Endometrial microvascular endothelial cells (primary cell): ENCODE measurements around the gene ZFAND3. TPM values are rescaled to one million over a fixed set of nuclear protein-coding genes. Genes with fewer than 3 reads are reported as not detected.

Experiments used
- in situ Hi-C: cut with HindIII; loops from 2 replicates; pipeline ENCODE4 v1.10.0; 2017; ENCODE audit warnings: low sequenced_read_pairs, low pct_unique_long_range_greater_than_20kb; ENCODE audit errors: inconsistent ontology term
- total RNA-seq: library from RNA; depleted of rRNA; stranded (reverse); fragments of >200 nt; gene quantifications from one replicate; pipeline ENCODE4 v1.2.3, GENCODE V29; 2015; ENCODE audit errors: inconsistent ontology term

ZFAND3 gene
- total RNA-seq, 1 donor from 2014 or later = 20.5 TPM

DNA sequence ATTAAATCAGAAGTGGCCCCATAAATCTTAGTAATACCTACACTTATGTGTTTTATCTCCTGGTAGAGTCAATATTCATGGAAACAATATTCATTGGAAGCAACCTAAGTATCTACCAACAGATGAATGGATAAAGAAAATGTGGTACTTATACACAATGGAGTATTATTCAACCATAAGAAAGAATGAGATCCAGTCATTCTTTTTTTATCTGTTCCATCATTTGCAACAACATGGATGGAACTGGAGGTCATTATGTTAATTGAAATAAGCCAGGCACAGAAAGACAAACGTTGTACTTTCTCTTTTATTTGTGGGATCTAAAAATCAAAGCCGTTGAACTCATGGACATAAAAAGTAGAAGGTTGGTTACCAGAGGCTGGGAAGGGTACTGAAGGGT is 268.5 kb downstream of the ZFAND3 start:
- in situ Hi-C loops = no loop called here

- in situ Hi-C loops = no loop called here
Measured at GRCh38 chr6:38088829-38089228, 269.3 kb downstream of the ZFAND3 start.

- in situ Hi-C loops = no loop called here
Measured at GRCh38 chr6:38091613-38092012, 272.1 kb downstream of the ZFAND3 start.

GRCh38 chr6:38092465-38092864 is 272.9 kb downstream of the ZFAND3 start:
- in situ Hi-C loops = no loop called here

DNA sequence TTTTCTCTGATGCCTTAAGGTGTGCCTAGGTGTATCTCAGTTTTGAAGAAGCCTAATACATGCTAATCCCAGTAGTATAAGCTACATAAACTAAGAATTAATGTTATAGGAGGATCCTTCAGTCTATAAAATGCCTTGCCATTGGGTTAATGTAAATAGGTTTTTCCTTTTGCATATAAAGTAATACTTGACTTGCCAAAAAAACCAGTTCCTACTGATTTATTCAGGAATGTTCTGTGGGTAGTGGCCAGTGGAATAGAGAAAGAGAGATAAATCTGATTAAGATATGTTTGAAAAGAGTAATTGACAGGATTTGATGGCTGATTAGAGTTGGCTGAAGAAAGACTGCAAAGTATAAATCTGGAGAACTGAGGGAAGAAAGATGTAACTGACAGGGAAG is 273.4 kb downstream of the ZFAND3 start:
- in situ Hi-C loops = no loop called here

DNA sequence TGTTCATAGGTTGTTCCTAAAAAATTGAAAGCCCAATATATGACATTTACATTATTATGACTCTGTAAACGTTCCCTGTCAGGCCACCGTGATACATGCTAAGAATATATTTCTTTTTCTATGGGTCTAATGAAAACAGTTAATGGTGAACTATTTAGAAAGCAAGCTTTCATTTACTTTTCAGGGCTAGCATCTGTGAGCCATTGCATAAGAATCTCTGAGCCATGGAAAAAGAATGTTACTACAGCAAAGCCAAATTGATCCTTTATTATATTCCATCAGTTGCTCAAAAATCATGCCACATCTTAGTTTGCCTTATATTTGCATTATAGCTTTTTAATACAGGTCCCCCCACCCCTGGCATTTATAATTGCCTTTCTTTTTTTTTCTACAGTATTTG is 275.5 kb downstream of the ZFAND3 start:
- in situ Hi-C loops = no loop called here

DNA sequence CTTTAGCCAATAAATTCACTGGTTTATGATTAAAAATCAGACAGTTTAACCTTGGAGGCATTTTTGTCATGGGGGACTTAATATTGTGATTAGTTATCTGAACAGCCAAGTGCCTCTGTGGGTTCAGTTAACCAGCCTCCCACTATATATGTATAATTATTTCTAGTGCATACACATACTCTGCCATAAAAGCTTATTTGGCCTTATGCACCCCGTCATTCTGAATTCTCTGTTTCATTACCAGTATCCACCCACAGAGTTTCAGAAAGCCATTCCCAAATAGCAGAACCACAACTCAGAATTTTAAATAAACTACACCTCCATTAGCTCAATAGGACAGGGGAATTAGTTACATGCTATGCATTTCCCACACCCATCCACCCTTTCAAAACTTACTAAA is 279.7 kb downstream of the ZFAND3 start:
- in situ Hi-C loops = no loop called here

DNA sequence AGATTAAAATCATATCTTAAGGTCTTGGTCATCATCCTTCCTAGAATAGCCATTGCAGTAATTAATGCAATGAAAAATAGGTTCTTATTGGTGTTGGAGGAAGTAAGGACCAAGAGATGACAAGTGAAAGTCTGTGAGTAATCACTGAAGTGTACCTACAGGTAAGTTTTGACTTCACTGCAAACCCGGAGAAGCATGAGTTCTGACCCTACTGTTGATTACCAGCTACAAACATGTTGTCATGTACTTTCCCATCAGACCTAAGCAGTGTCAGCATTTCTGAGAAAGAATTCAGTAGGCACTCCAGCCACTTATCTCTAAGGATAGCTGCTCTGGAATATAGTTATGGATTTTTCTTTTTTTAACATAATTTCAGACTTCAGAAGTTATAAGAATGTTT is 280.9 kb downstream of the ZFAND3 start:
- in situ Hi-C loops = no loop called here

- in situ Hi-C loops = no loop called here
Measured at GRCh38 chr6:38103921-38104320, 284.4 kb downstream of the ZFAND3 start.

- in situ Hi-C loops = no loop called here
Measured at GRCh38 chr6:38105066-38105465, 285.5 kb downstream of the ZFAND3 start.

DNA sequence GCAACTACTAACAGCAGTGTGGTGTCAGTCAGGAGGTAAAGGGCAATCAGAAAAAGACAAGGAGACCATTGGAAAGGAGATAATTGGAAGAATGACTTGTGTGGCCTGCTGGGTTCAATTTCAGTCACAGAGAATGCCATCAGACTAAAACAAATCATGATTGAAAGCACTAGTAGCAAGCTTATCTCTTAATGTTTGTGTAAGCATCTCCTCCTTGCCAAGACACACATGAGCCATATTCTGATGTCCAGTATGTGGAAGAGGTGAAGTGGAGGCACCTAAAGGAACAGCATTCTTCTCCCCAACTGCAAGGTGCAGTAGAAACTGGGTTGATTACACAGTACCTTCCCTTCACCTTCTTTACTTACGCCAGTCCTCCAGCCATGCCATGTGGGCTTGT is 287.5 kb downstream of the ZFAND3 start:
- in situ Hi-C loops = no loop called here

GRCh38 chr6:38110481-38110971 is 291.0 kb downstream of the ZFAND3 start:
- in situ Hi-C loops = no loop called here

- in situ Hi-C loops = no loop called here
Measured at GRCh38 chr6:38112181-38112580, 292.7 kb downstream of the ZFAND3 start.

DNA sequence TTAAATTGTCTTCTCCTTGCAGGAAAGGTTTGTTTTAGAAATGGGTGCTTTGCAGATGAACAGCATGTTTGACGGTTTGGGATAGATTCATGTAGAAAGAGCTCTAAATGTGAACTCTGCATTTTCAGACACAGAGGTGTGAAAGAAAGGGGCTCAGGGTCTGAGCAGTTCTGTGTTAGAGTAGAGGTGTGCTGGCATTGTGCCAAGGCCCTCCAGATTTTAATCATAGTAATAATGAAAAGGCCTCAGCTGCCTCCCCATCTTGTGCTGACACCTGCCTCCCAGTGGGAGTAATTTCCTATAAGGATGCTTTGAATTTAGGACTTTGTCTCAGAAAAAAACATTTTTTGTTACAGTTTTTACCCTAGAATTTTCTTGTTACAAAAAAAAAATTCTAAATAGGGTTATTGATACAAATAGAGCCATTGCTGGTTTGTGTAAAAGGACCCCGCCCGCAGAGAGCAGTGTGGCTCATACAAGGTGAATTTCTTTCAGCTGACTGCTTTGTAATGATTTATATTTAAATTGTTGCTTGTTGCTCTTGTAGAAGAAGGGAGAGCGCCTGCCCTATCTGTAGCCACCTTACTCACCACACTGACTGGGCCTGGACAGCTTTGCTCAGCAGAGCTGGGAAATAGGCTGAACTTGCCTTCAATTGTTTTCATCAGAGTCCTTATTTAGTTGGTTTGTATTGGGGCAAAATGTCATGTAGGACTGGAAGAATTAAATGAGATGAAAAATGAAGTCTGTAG is 294.5 kb downstream of the ZFAND3 start:
- in situ Hi-C loops = no loop called here

DNA sequence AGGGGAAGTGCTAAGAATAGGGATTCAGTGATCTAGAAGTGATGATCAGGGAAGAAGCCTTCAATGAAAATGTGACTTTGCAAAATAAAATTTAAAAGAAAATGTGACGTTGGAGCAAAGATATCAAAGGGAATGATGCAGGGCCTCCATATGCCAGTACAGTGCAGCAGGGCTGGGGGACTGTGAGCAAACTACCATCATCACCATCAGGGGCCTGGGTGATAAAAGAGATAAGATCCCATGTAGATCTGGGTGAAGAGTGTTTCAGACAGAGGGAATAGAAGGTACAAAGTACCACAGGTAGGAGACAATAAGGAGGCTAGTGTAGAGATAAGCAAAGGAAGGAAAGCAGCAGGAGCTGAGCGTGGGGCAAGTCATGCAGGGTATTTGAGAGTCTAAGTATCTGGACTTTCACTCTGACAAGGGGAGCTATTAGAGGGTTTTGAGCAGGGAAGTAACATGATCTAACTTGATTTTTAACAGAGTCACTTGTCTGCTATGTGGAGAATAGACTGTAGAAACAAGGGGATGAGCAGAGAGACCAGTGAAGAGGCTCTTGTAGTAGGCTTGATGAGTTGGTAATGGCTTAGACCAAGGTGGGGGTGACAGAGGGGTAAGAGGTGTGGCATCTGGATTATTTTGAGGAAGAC is 295.6 kb downstream of the ZFAND3 start:
- in situ Hi-C loops = no loop called here

DNA sequence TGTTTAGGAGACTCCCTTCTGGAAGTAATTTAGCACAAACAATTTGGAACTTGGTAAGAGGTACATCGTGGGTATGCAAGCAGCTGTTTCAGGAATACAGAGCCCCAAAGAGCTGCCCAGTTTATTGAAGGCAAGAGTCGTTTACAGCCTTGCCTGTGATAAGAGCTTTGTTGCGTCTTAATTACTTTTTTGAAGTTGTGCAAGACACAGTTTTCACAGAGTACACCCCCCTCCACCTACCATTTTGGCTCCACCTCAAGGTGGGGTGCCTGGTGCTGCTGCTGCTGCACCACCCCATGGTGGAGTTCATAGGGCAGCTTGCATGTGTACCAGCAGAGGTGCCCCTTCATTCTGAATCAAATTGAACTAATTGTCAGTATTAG is 296.1 kb downstream of the ZFAND3 start:
- in situ Hi-C loops = no loop called here

DNA sequence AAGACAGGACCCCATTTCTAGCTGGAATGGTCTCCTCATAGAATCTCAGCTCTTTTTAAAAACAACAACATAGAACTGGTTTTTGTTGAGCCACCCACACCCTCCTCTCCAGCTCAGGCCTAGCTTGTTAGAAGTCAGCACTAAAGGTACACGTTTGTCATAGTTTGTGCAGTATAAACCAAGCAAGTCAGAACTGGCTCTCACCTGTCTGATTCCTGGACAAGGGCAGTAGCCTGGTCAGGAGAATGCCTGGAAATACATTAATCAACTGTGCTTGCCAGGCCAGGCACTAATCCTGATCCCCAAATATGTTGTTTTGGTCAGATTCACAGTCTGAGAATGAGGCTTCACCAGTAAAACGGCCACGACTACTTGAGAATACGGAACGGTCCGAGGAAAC is 296.7 kb downstream of the ZFAND3 start:
- in situ Hi-C loops = no loop called here

- in situ Hi-C loops = no loop called here
Measured at GRCh38 chr6:38117281-38117680, 297.8 kb downstream of the ZFAND3 start.

DNA sequence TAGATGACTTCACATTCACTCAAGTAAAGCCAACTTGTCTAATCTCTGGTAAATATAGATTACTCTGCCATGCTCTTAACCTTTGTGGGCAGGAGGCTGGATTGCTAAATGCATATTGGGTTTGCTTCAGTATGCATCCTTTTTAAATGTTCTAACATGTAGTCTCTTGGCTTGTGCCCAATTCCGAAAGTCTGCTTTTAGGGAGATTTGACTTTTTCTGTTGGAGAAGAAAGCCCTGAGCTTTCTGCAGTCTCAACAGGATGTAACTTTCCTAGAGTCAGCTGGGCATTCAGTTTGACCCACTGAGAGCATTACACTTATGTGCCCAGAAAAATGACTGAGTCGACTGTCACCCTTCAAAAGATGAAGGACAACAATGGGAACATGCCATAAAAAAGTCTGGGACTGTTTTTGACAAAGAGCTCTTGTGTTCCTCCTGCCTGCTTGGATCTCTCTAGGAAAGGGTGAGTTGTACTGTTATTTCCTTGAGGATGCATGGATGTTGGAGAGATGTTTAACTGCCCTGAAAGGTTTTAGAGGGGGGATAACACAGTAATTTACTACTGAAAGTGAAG is 299.4 kb downstream of the ZFAND3 start:
- in situ Hi-C loops = no loop called here

- in situ Hi-C loops = no loop called here
Measured at GRCh38 chr6:38119516-38119915, 300.0 kb downstream of the ZFAND3 start.
